Measurements from ENCODE around the gene INPP5D. TPM values are rescaled to one million over a fixed set of nuclear protein-coding genes. Genes with fewer than 3 reads are reported as not detected.
"Not testable (repeated sequence)": the region's sequence is repeated elsewhere in the genome, so short reads cannot be mapped to it uniquely, and the experiment has no call there.

Gene INPP5D
- polyA plus RNA-seq: 220 TPM

DNA sequence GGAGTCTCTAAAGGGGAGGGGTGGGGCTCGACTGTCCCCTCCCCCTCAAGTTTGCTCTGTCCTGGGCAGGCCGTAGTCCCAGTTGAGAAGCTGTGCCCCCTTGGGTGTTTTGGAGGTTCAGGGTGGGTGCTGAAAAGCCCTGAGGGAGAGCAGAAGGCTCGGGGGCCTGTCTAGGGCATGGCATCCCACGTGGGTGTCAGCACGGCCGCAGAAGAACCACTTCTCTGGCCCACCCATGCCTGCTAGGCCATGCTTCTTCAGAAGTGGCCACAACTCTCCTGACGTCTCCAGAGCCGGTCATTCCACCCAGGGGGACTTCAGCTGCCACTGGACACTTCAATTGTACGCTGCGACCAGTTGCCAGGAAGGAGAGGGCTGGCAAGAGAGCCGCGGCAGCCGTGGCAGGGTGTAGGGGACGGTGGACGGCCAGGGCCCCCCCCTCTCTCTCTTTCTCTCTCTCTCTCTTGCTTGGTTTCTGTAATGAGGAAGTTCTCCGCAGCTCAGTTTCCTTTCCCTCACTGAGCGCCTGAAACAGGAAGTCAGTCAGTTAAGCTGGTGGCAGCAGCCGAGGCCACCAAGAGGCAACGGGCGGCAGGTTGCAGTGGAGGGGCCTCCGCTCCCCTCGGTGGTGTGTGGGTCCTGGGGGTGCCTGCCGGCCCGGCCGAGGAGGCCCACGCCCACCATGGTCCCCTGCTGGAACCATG, at the start of gene INPP5D:
INPP5D (plus strand) TSS at position 546 of the 704 bp plus-strand sequence; CDS start at position 683, 137 bp downstream.
- Mint-ChIP-seq H3K4me1 (peaks cover 22 to 23% (median 22%) of the 10 kb centered on the region in 3 donors), H3K4me3 (peak within 1 kb of the TSS; percentile 92 to 99 (median 97)), H3K27ac (peak within 1 kb of the TSS; percentile 96 to 99 (median 97)), H3K36me3 (peaks cover 4% of the 10 kb centered on the region), H3K27me3 (no peaks in the 10 kb centered on the region), H3K9me3 (peaks cover 0 to 3% (median 0%) of the 10 kb centered on the region in 3 donors)

DNA sequence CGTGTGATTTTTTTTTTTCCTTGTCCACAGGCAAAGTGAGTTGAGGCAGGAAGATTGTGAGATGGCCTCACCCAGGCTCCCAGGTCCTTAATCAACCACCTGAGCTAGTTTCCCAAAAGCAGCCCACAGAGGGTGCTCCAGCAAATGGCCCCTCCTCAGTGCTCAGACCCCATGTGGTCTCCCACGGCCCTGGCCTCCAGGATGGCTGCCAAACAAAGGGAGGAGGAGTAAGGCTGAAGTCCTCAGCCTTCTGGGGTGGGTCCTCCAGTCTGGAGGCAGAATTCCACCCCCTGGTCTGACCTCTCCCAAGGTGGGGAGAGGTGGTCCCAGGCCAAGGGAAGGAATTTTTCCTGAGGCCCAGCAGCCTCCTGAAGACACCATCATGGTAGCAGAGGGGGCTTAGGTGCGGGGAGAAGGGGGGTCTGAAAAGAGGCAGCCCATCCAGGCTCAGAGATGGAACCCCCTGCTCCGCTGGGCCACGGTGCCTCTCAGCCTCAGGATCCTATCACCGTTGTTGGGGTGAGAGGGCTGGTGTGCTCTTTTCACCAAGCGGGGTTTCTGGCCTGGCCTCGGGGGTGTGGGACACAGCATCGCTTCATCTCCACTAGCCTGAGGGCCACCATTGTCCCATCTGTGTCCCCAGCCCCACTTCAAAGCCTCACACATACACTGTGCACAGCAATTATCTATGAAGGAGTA, 49.4 kb upstream of the INPP5D start:
- Mint-ChIP-seq H3K4me1 (peaks cover 0 to 3% (median 3%) of the 10 kb centered on the region in 3 donors), H3K27me3 (peaks cover 2% of the 10 kb centered on the region), H3K36me3 (peaks cover 3% of the 10 kb centered on the region), H3K4me3 (no peak overlapping the region), H3K9me3 (no peaks in the 10 kb centered on the region), H3K27ac (no peak overlapping the region)

DNA sequence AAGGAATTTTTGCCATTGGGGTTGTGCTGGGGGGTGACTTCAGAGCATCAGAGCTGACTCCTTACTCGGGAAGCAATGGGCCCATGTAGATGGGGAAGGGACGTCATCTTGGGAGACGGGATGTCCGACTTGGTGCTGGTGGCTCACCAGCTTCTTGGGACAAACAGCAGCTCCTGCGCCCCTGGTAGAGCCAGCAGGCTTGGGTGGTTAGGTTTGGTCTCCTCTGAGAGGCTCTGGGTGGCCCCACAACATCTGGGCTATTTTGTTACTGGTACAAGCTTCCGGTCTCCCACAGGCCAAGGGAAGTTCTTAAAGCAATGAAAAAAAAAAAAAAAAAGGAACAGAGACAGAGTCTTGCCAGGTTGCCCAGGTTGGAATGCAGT, 48.9 kb upstream of the INPP5D start:
- Mint-ChIP-seq H3K36me3 (peaks cover 3% of the 10 kb centered on the region), H3K27ac (no peak overlapping the region), H3K4me3 (no peak overlapping the region), H3K4me1 (peaks cover 0 to 3% (median 3%) of the 10 kb centered on the region in 3 donors), H3K9me3 (no peaks in the 10 kb centered on the region), H3K27me3 (peaks cover 2% of the 10 kb centered on the region)

GRCh38 chr2:233011702-233012131, 48.4 kb upstream of the INPP5D start:
- peaks cover 3% of the 10 kb centered on the region for H3K36me3 Mint-ChIP-seq
- no peak overlapping the region for H3K4me3 Mint-ChIP-seq
- no peak overlapping the region for H3K27ac Mint-ChIP-seq
- peaks cover 0 to 3% (median 3%) of the 10 kb centered on the region in 3 donors for H3K4me1 Mint-ChIP-seq
- H3K27me3 Mint-ChIP-seq: peaks cover 2% of the 10 kb centered on the region
- H3K9me3 Mint-ChIP-seq: no peaks in the 10 kb centered on the region

GRCh38 chr2:233012301-233012971, 47.7 kb upstream of the INPP5D start:
- no peak overlapping the region for H3K4me3 Mint-ChIP-seq
- no peak overlapping the region for H3K27ac Mint-ChIP-seq

GRCh38 chr2:233013027-233013461, 47.1 kb upstream of the INPP5D start, which contains the start of gene NGEF:
Gene NGEF, minus strand, starts transcription at chr2:233013256. Its CDS starts 38,366 bp downstream, at chr2:232974890.
- H3K36me3 Mint-ChIP-seq: peaks cover 3% of the 10 kb centered on the region
- peaks cover 0 to 4% (median 0%) of the 10 kb centered on the region in 3 donors for H3K9me3 Mint-ChIP-seq
- peaks cover 2% of the 10 kb centered on the region for H3K27me3 Mint-ChIP-seq
- H3K27ac Mint-ChIP-seq: peak within 1 kb of the TSS in 1 of 3 donors; percentile 37
- no peak within 1 kb of the TSS for H3K4me3 Mint-ChIP-seq
- H3K4me1 Mint-ChIP-seq: peaks cover 0 to 3% (median 3%) of the 10 kb centered on the region in 3 donors

More at GRCh38 chr2:233012301-233012971, 47.7 kb upstream of the INPP5D start:
- peaks cover 2% of the 10 kb centered on the region for H3K27me3 Mint-ChIP-seq
- H3K4me1 Mint-ChIP-seq: peaks cover 0 to 3% (median 3%) of the 10 kb centered on the region in 3 donors
- H3K9me3 Mint-ChIP-seq: peaks cover 0 to 2% (median 0%) of the 10 kb centered on the region in 3 donors
- peaks cover 3% of the 10 kb centered on the region for H3K36me3 Mint-ChIP-seq

- Mint-ChIP-seq H3K36me3 (peaks cover 3% of the 10 kb centered on the region), H3K9me3 (peaks cover 0 to 4% (median 0%) of the 10 kb centered on the region in 3 donors), H3K27ac (peak overlapping the region in 1 of 3 donors; percentile 37), H3K4me3 (no peak overlapping the region), H3K27me3 (peaks cover 2% of the 10 kb centered on the region), H3K4me1 (peaks cover 0 to 3% (median 3%) of the 10 kb centered on the region in 3 donors)
Measured at GRCh38 chr2:233013650-233014049, 46.5 kb upstream of the INPP5D start.

DNA sequence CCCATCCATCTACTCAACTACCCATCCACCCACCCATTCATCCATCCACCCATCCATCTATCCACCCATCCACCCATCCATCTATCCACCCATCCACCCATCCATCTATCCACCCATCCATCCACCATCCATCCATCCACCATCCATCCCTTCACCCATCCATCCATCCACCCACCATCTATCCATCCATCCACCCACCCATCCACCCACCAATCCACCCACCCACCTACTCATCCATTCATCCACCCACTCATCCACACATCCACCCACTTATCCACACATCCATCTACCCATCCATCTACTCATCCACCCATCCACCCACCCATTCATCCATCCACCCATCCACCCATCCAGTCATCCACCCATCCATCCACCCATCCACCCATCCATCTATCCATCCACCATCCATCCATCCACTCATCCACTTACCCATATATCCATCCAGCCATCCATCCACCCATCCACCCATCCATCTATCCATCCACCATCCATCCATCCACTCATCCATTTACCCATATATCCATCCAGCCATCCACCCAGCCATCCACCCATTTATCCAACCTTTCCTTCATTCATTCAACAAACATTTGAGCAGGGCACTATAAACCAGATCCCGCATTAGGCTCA, 45.0 kb upstream of the INPP5D start:
- peaks cover 2% of the 10 kb centered on the region for H3K27me3 Mint-ChIP-seq
- peaks cover 0 to 3% (median 1%) of the 10 kb centered on the region in 3 donors for H3K4me1 Mint-ChIP-seq
- peaks cover 3% of the 10 kb centered on the region for H3K36me3 Mint-ChIP-seq
- no peak overlapping the region for H3K27ac Mint-ChIP-seq
- H3K9me3 Mint-ChIP-seq: peaks cover 0 to 4% (median 0%) of the 10 kb centered on the region in 3 donors
- H3K4me3 Mint-ChIP-seq: no peak overlapping the region

DNA sequence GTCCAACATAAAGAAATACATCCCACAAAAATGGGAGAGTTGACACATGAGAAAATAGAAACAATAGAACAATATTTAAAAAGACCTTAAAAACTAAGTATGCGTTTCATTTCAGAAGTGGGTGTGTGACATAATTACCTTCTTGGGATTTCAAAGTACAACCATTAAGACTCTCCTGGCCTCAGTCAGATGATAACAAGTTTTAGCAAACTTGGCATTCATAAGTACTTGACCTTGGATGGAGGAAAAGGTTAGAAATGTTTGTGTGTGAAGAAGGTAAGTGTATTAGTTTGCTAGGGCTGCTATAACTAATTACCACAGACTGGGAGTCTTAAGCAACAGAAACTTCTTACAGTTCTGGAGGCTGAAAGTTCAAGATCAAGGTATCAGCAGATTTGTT, 42.2 kb upstream of the INPP5D start:
- H3K4me1 Mint-ChIP-seq: peaks cover 0 to 1% (median 0%) of the 10 kb centered on the region in 3 donors
- peak overlapping the region in 1 of 3 donors; percentile 76 for H3K27ac Mint-ChIP-seq
- no peaks in the 10 kb centered on the region for H3K27me3 Mint-ChIP-seq
- H3K4me3 Mint-ChIP-seq: no peak overlapping the region
- H3K9me3 Mint-ChIP-seq: peaks cover 0 to 4% (median 0%) of the 10 kb centered on the region in 3 donors
- peaks cover 3% of the 10 kb centered on the region for H3K36me3 Mint-ChIP-seq

DNA sequence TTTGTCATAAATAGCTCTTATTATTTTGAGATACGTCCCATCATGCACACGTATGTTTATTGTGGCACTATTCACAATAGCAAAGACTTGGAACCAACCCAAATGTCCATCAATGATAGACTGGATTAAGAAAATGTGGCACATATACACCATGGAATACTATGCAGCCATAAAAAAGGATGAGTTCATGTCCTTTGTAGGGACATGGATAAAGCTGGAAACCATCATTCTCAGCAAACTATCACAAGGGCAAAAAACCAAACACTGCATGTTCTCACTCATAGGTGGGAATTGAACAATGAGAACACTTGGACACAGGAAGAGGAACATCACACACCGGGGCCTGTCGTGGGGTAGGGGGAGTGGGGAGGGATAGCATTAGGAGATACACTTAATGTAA, 40.5 kb upstream of the INPP5D start:
- H3K4me3 Mint-ChIP-seq, H3K9me3 Mint-ChIP-seq, H3K27ac Mint-ChIP-seq, H3K4me1 Mint-ChIP-seq, H3K36me3 Mint-ChIP-seq, H3K27me3 Mint-ChIP-seq: not testable (repeated sequence)

GRCh38 chr2:233020454-233020853, 39.7 kb upstream of the INPP5D start:
- no peaks in the 10 kb centered on the region for H3K36me3 Mint-ChIP-seq
- no peaks in the 10 kb centered on the region for H3K4me1 Mint-ChIP-seq
- peak overlapping the region in 1 of 4 donors; percentile 35 for H3K4me3 Mint-ChIP-seq
- no peak overlapping the region for H3K27ac Mint-ChIP-seq
- H3K9me3 Mint-ChIP-seq: peaks cover 0 to 4% (median 0%) of the 10 kb centered on the region in 3 donors
- H3K27me3 Mint-ChIP-seq: no peaks in the 10 kb centered on the region

DNA sequence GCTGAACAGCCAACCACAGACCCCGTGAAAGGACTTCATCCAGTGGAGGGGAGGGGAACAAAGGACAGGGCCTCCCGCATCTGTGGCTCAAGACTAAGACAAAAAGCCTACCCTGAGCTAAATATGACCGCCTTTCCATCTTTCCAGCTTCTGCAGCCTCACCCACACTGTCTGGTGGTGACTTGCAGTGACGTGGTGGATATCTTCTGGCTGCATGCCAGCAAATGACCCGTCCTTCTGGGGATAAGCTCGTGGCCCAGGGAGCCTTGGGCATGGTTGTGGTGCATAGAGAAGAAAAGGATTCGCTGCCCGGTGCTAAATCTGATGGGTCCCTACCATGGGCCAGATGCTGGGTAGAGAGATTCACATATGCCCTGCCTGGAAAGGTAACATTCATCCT, 38.4 kb upstream of the INPP5D start:
- no peaks in the 10 kb centered on the region for H3K4me1 Mint-ChIP-seq
- H3K27ac Mint-ChIP-seq: peak overlapping the region in 1 of 3 donors; percentile 62
- H3K4me3 Mint-ChIP-seq: no peak overlapping the region
- H3K36me3 Mint-ChIP-seq: no peaks in the 10 kb centered on the region
- H3K27me3 Mint-ChIP-seq: no peaks in the 10 kb centered on the region
- peaks cover 0 to 4% (median 0%) of the 10 kb centered on the region in 3 donors for H3K9me3 Mint-ChIP-seq

DNA sequence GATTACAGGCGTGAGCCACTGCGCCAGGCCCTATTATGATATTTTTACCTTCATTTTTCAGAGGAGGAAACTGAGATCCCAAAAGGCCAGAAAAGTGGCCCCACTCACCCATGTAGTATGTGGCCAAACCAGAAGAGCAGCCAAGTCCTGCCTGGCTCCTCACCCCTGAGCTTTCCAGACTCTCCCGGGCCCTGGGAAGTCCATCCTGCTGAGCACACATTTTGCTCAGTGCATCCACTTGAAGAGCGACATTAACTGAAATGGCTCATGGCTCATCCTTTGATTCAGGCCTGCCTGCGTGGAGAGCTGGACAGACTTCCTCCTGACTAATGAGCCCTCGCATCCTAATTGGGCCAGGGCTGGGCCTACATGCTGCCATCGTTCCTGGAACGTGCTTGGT, 37.6 kb upstream of the INPP5D start:
- peaks cover 0 to under 1% (median 0%) of the 10 kb centered on the region in 3 donors for H3K9me3 Mint-ChIP-seq

GRCh38 chr2:233023007-233023760, 37.0 kb upstream of the INPP5D start:
- Mint-ChIP-seq H3K4me3 (no peak overlapping the region), H3K9me3 (no peaks in the 10 kb centered on the region), H3K36me3 (peaks cover 2% of the 10 kb centered on the region), H3K27ac (no peak overlapping the region), H3K4me1 (peaks cover 0 to 2% (median 0%) of the 10 kb centered on the region in 3 donors), H3K27me3 (no peaks in the 10 kb centered on the region)

More for the DNA sequence above, 37.6 kb upstream of the INPP5D start:
- Mint-ChIP-seq H3K36me3 (peaks cover 2% of the 10 kb centered on the region), H3K4me1 (no peaks in the 10 kb centered on the region), H3K27me3 (no peaks in the 10 kb centered on the region), H3K27ac (no peak overlapping the region), H3K4me3 (no peak overlapping the region)
